ENCODE results near the gene SLC30A2.

- TF ChIP-seq, protein P1, sequence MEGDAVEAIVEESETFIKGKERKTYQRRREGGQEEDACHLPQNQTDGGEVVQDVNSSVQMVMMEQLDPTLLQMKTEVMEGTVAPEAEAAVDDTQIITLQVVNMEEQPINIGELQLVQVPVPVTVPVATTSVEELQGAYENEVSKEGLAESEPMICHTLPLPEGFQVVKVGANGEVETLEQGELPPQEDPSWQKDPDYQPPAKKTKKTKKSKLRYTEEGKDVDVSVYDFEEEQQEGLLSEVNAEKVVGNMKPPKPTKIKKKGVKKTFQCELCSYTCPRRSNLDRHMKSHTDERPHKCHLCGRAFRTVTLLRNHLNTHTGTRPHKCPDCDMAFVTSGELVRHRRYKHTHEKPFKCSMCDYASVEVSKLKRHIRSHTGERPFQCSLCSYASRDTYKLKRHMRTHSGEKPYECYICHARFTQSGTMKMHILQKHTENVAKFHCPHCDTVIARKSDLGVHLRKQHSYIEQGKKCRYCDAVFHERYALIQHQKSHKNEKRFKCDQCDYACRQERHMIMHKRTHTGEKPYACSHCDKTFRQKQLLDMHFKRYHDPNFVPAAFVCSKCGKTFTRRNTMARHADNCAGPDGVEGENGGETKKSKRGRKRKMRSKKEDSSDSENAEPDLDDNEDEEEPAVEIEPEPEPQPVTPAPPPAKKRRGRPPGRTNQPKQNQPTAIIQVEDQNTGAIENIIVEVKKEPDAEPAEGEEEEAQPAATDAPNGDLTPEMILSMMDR (IDR thresholded peaks at IDR 0.05; ENCODE audit: low read depth, low read length, missing input control), result no peak
- no peak for TF ChIP-seq TAF1 (conservative IDR thresholded peaks at IDR 0.05)
- no peak for TF ChIP-seq GABPA (IDR thresholded peaks at IDR 0.05 in 1 of 2, conservative IDR thresholded peaks at IDR 0.05 in 1 of 2)
- TF ChIP-seq EGR1 (IDR thresholded peaks at IDR 0.05; ENCODE audit: low read depth in 2 of 2), result no peak
- TF ChIP-seq FOXA1 (IDR thresholded peaks at IDR 0.05), result no peak
- no peak for TF ChIP-seq RAD21 (IDR thresholded peaks at IDR 0.05)
- TF ChIP-seq YY1 (IDR thresholded peaks at IDR 0.05), result no peak
- TF ChIP-seq JUND (IDR thresholded peaks at IDR 0.05), result no peak
- no peak for TF ChIP-seq SP1 (IDR thresholded peaks at IDR 0.05)
- TF ChIP-seq FOXA2 (IDR thresholded peaks at IDR 0.05), result no peak
Observed at GRCh38 chr1:26079960-26080814, 34.3 kb upstream of the SLC30A2 start.
